Cardiac fibroblast (primary cell): ENCODE data around the gene LGR4.

Experiments used
- DNase-seq, 2 donors: peaks; one replicate each; pipeline versions ENCODE4 v3.0.0 to v3.0.0-alpha.2; 2010; ENCODE audit warnings: low read depth in 2 of 2
- H3K4me3 ChIP-seq, 2 donors: replicated peaks in 1 of 2; 1 replicate in 1 of 2; 2 replicates in 1 of 2; pipeline ENCODE4 v1.5.1; 2011; ENCODE audit warnings: low read depth in 2 of 2, low read length in 2 of 2, mild to moderate bottlenecking in 2 of 2, moderate library complexity in 1 of 2
- TF ChIP-seq, protein P1 (sequence below): IDR thresholded peaks from one replicate; pipeline ENCODE4 v1.5.1; 2011; ENCODE audit warnings: low read depth, mild to moderate bottlenecking, low read length, inconsistent platforms

The LGR4 gene

DNA sequence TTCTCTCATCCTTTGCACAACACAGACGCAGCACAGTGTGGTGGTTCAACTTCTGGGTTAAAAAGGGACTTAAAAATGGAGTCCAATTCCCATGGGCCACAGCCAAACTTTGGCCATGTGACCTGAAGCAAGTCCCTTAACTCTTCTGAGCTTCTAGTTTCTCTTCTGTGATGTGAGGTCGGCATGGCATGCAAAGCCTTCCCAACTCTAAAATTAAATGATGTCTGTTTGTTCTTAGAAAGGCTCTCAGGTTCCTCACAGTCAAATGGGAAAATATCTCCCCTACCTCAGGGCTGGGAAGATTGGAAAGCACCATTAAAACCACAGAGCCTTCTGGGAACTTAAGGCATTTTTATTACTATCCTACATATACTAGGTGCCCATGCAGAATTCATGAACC, 38.8 kb downstream of the LGR4 start:
- DNase-seq = no peak
- no peak overlapping the region for H3K4me3 ChIP-seq
- TF ChIP-seq, protein P1, sequence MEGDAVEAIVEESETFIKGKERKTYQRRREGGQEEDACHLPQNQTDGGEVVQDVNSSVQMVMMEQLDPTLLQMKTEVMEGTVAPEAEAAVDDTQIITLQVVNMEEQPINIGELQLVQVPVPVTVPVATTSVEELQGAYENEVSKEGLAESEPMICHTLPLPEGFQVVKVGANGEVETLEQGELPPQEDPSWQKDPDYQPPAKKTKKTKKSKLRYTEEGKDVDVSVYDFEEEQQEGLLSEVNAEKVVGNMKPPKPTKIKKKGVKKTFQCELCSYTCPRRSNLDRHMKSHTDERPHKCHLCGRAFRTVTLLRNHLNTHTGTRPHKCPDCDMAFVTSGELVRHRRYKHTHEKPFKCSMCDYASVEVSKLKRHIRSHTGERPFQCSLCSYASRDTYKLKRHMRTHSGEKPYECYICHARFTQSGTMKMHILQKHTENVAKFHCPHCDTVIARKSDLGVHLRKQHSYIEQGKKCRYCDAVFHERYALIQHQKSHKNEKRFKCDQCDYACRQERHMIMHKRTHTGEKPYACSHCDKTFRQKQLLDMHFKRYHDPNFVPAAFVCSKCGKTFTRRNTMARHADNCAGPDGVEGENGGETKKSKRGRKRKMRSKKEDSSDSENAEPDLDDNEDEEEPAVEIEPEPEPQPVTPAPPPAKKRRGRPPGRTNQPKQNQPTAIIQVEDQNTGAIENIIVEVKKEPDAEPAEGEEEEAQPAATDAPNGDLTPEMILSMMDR = no peak

DNA sequence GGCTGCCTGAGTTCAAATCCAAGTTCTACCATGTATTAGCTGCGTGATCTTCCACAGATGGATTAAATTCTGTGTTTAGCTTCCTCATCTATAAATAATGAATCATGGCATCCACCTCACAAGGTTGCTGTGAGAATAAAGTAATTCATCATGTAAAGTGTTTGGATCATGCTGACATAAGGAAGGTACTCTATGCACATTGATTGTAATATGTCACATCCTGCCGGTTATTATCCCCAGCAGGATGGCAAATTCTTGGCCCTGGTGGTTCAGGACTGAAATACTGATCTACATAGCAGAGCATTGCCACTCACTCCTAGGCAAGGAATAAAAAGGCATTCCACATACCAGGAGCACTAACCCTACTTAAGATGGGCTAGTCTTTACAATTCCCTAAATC, 40.8 kb downstream of the LGR4 start:
- DNase-seq = no peak
- H3K4me3 ChIP-seq = no peak overlapping the region
- TF ChIP-seq, protein P1 = no peak

DNA sequence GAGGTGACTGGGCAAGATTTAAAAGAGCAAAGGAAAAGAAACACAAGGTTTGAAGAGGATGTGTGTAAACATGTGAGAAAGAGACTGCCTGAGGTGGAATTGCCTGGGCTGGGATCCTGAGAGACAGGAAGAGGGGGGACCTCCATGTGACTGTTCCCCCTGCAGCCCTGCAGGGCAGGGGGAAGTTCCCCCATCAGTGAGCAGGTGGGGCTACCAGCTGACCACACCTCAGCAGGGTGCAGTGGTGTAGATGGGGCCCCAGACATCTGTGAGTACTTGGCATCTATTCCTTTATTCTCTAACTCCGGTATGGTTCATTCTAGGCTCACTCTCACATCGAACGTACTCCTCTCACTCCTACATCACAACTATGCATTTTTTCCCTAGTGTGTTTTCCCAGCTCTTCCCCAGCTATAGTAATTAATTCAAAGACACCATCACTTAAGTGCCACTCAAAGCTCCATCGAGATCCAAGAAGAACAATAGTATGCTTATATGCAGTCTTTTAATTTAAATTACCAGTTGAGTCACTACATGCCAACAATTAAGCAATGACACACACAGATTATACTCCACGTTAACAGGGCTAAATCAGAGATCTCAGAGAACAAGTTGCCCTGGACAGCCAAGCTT, 42.7 kb downstream of the LGR4 start:
- TF ChIP-seq, protein P1 = no peak
- H3K4me3 ChIP-seq = no peak overlapping the region
- DNase-seq = no peak

DNA sequence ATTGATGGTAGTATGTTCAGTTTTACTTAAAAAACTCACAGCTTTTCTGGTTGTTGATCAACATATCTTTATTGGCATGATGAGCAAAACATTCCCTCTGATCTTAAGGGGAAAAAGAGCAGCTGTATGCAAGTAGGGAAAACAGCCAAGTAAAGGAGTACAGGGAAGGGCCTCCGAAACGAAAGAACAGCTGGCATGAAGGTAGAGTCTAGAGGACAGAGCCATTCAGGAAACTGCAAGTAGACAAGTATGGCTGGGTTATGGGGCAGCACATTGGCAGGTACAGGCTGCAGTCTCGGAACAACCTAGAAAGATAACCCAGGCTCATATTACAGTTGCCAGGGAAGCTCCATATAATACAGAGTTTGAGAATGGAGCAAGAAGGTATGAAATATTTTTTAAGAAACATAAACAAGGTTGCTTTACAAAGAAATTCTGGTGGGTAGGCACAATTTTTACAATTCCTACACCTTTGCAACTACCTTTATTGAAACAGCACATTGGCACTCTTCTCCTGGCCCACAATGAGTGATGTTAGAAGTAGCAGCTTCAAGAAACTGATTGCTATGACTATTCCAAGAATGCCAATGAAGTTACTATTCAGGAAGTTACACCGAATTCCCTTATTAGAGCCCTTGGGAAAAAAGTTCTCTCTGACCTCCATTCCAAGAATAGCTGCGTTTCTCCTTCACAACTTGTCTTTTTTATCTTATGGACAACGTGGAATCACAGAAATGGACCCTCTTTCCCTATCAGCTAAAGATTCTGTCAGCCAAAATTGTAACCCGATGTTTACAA, 45.2 kb downstream of the LGR4 start:
- DNase-seq = peak; percentile 66 to 68
- H3K4me3 ChIP-seq = no peak overlapping the region
- TF ChIP-seq, protein P1 = no peak

DNA sequence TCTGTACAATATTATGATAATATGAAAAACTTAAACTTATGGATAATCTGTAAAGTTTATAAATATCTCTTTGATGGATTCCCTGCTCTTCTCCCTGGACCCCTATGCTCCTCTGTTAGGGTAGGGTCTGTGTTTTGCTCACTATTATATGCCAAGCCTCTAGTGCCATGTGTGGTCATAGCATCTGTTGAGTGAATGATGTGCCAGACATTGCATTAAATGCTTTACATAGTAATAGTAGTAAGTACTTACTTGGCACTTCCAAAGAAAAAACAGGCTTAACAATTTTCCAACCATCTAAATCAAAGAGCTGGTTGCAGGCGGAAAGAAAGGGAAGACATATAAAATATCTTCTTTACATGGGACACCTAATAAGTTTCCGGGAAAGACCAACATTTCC, 46.8 kb downstream of the LGR4 start:
- TF ChIP-seq, protein P1 = no peak
- H3K4me3 ChIP-seq = no peak overlapping the region
- DNase-seq = no peak

DNA sequence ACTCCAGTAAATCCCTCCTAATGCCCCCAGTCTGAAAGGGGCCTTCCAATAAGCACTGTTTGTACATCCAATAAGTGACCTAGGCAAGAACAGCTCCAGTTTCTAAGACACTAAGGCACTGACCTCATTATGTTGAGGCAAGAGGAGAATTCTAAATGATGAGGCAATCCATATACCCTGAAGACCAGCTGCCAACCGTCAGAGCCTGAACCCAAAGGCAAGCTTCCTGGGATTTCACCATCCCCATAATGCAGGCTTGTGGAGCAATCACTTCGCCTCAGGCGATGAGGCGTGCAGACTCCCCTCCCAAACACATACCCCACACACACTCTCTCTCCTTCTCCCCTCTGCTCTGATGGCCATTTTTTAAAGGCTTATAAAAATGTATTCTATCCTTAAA, 49.5 kb downstream of the LGR4 start:
- H3K4me3 ChIP-seq = no peak overlapping the region
- DNase-seq = peak; percentile 95 to 97
- TF ChIP-seq, protein P1 = no peak
